HG03439 (cell line): ENCODE data around the gene ZDHHC8.

ENCODE experiments used
- ATAC-seq: cut with Tn5 transposase; IDR thresholded peaks from one replicate; pipeline ENCODE4 v1.9.1; 2021; ENCODE audit warnings: mild to moderate bottlenecking, moderate library complexity; ENCODE audit not compliant: unreplicated experiment

ZDHHC8 gene

DNA sequence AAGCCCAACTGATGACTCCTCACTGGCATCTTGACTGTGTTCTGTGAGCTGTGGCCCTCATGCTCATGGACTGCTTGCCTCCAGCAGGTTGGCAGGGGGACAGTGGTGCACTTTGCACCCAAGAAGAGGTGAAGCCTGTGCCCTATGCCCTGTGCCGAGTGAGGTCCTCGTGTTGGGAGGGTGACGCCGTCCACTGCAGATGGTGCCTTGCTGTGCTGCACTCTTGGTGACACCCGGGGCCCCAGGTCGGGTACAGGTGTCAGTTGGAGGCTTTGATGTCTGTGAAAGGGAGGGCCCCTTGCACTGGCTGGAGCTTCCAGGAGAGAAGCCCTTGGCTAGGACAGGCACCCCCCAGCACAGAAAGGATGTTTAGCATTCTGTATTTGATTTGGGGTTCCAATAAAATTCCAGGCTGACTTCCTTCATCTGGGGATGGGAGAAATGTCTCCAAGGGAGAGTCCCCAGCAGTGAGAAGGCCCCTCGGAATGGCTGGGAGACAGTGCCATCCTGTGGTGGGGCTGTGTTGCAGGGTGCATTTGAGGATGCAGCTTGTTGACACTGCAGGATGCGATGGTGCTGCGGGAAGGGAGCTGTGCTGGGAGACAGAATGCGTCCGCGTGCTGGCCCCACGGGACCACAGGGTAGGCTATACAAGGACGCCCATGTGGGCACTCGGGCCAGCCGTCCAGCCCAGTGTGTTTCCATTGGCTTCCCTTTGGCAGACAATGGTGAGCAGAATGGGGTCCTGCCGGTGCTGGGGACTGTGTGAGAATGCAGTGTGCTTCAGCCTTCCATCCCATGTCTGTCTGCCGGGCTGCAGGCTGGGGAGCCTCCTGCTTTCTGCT, 2.5 kb upstream of the ZDHHC8 start:
- ATAC-seq, result no peak

DNA sequence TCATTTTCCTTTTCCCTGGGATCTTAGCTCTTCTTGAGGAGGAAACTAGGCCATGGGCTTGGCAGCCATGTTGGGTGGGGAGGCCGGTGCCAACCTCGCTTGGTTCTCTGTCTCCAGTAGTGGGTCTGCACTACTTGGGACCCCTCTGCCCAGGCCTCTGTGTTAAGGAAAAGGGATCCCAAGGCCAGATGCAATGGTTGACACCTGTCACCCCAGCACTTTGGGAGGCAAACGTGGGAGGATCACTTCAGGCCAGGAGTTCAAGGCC, 1.9 kb upstream of the ZDHHC8 start:
- ATAC-seq, result no peak

DNA sequence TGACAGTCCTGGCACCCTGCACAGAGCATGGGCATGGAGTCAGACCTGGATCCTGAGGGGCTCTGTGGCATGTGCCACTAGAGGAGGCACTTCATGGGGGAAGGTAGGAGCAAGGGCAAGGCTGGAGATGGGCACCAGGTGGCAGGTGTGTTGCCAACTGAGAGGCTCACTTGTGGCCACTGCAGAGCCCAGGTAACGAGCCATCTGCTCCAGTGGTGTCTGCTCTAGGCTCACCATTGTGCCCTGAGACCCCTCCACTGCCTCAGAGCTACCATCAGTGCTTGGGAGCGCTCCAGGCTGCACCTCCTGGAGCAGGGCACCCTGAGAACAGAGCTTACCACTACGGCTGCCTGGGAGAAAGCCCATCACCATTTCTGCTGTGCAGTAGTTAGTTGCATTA, 1.3 kb upstream of the ZDHHC8 start:
- ATAC-seq, result no peak

DNA sequence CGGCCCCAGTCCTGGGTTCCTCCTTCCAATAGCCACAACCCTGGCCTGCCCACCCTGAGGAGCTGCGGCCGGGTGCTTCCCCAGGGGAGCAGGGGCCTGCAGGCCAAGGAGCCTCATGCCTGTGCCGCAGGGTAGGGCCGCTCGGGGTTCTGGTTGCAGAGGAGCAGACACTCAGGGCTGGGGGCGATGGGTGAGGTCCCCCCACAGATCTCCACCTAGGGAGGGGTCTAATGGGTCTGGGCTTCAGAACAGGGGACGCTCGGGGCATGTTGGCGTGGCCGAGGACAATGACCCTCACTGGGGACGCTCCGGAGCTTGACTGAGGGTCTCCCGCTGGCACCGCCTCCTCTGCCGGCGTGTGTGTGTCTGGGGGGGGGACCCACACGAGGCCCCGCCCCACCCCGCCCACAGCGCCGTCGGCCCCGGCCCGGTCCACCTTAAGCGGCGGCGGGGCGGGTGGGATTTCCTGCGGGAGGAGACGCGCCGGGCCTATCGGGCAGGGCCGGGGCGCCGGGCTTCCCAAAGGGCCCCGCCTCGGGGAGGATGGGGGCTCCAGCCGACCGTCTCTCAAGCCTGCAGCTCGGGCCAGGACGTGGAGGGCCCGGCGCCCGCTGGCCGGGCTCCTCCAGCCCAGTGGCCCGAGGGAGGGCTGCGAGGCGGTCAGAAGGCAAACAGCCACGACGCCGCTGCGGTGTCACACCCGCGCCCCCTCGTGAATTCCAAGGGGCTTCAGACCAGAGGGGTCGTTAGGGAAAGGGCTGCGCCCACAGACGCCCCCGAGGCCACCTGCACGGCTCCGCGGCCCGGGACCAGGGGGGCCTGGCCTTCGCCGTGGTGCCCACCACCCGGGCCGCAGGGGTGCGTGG, 640 bp upstream of the ZDHHC8 start:
- no peak for ATAC-seq

DNA sequence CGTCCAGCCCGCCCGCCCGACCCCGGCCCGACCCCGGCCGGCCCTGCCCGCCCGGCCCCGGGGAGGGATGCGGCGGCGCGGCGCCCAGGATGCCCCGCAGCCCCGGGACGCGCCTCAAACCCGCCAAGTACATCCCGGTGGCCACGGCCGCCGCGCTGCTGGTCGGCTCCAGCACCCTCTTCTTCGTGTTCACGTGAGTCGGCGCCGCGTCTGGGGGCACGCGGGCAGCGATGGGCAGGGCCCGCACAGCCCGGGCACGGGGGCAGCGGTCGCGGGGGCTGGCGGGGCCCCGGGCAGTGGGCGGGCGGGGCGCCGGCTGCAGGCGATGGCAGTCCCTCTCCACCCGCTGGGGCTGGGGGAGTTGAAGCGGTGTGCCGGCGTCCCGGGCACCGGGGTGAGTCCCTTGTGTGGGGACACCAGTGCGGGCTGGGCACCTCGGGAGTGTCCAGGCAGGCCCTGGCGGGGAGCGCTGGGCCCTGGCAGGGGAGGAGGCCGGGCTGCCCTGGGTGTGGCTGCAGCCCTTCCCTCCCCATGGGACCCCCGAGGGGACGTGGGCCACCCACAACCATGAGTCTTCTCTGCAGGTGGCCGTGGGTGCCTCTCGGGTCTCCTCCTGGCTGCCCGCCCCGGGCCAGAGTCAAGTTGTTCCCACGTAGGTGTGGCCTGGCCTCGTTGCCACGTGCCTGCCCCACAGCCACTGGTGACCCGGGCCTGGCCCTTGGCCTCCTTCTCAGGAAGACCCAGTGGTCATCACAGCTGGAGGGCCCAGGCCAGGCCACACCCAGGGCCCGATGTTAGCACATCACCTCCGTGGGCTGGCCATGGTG, 468 bp downstream of the ZDHHC8 start:
- ATAC-seq, result no peak

DNA sequence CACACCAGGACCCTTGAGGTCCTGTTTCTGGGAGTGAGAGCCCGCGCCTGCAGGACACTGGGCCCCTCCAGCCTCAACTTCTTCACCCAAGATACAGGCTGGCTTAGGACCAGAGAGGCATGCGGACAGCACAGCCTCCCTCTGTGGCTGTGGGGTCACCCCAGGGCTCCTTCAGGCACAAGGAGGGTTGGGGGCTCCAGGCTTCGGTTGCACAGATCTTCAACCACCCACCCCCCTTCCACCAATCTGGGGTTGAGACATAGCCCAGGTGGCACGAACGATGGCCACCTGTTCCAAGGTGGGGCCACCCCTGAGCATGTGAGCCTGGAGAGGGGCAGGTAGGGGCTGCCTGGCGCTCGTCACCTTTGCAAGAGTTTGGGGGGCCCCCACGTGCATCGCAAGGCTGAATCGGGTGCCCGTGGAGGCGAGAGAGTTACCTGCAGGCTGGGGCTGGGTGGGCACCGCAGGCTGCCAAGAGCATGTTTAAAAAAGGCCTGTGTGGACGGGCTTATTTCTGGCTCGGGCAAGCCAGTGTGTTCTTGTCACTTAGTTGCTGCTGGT, 1.2 kb downstream of the ZDHHC8 start:
- no peak for ATAC-seq

DNA sequence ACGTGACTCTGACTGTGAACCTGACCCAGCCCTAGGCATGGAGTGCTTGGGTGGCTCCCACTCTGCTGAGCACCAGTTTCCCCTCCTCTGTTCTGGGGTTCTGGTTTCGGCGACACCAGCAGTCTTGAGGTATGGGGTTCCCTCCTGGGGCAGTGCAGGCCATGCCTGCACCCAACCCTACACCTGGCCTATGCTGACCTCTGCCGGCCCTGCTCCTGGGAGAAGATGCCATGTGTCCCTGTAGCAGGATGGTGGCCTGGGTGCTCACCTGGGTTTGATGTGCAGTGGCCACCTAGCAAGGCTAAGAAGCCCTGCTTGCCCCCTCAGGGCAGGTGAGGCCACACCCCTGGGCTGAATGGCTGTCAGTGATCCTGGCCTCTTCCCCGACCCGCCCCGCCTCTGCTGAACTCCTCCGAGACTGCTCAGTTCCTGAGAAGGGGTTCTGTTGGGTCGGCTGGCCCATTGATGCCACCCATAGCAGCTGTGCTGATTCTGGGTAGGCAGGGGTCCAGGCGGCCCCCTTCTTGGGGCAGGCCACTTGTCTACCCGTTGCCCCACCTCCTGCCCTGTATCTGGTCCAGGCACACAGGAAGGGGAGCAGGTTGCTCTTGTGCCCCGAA, 2.4 kb downstream of the ZDHHC8 start:
- ATAC-seq, result no peak

DNA sequence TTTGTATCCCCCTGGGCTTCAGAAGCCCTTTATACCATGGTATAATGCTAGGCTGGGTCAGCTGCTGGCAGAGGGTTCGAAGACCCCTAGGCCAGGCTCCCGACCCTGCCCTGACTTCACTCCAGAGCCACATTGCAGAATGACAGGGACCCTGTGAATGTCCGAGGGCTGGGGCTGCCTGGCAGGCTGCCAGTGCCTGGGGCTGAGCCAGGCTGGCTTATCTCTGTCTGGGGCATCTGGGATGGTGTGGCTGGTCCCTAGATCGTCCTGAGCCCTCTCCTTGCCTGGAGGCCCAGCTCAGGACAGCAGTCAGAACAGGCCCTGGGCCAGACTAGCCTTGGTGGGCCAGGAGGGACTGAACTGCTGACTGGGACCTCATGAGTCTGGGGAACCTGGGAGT, 3.7 kb downstream of the ZDHHC8 start:
- no peak for ATAC-seq

DNA sequence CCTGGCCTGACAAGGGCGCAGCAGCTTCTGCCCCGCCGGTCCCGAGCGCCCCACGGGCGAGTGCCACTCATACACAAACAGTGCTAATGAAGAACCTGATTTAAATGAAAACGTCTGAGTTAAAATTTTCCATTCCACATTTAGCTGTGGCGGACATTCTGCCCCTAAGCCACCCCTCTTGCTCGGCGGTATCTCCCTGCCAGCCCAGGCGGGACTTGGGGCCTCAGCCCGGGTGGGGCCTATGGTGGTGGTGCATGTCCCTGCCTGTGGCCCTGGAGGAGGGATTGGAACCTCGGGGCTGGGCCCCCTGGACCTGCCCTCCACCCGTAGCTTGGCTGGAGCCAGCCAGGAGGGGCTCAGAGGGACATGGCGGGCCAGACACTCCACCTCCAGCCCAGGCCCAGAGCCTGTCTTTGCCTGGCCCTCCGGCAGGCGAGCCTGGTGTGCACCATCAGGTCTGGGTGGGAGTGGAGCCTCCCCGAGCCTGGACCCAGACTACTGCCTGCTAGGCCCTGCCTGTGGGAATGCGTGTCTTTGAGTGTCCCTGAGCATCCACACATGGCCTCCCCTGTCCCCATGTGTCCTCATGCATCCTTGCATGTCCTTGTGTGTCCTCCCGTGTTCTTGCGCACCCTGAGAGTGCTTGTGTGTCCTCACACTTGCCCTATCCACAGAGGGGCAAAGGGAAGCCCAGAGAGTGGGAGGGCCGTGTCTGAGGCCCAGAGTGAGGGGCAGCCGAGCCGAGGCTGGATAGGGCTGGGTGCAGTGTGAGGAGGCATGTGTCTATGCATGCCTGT, 4.4 kb downstream of the ZDHHC8 start:
- no peak for ATAC-seq

DNA sequence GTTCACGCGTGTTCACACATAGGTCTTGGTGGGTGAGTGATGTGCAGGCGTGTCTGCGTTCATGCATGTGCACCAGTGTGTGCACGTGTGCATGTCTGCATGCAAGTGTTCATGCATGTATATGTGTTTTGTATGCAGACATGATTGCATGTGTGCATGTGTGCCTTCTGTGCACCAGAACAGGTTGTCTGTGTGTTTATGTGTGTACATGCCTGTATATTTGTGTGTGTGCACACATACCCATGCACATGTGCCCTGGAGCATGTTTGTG, 4.9 kb downstream of the ZDHHC8 start:
- ATAC-seq, result no peak

DNA sequence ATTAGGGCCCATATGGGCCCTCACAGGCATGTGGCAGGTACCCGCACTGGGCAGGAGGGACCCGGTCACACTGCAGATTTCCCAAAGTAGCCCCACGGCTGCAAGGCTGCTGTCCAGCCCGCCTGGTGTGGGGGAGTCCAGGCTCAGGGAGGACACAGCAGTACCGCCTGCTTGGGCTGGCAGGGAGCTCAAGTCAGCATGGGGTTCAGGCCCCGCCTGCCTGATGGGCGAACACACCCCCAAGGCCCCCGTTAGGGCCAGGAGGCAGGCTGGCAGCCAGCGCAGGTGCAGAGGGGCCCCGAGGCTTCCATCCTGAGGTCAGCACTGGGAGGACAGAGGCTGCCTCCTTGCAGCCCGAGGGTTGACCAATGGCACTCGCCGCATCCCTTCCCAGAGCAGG, 5.5 kb downstream of the ZDHHC8 start:
- ATAC-seq, result no peak

DNA sequence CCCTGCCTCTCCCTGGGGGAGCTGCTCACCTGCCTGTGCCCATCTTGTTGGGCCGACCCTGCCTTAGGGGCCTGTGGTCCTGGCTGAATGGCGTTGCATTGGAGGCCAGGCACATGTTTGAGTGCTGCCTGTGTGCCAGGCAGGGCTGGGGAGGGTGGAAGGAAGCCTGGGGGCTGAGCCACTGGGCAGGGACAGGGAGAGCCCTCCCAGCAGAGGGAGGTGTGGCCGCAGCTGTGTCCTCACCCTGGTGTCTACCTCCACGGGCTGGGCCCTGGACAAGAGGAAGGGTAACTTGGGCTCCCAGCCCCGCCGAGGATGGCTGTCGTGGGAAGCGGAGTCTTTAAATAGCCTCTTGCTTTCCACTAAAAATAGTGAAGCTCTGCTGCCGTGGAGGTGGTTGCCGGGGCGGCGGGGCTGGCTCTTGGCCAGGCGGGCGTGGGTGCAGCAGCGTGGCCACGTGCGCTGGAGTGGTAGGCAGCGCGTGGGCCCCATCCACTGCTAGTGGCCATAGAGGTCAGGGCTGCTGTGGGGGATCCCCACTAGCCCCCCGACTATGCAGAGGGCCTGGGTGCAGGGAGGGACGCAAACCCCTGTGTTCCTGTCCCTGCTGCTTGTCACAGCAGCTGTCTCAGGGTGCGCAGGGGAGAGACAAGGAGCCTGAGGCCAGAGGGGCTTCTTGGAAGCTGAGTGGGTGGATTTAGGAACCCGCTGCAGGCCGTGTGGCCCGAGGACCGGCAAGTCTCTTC, 6.2 kb downstream of the ZDHHC8 start:
- no peak for ATAC-seq

DNA sequence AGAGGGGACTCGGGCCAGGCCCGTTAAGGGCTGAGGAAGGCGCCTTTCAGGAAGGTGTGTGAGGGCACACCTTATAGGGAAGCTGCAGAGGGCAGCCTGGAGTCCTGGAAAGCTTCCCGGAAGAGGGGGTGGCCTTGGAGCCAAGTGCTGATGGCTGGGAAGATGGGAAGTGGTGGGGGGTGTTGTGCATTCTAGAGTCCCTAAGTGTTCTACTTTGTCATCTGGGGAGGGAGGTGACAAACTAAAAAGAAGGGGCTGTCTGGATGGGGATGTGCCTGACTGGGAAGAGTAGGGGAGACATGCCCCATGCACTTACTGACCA, 6.8 kb downstream of the ZDHHC8 start:
- ATAC-seq, result no peak

DNA sequence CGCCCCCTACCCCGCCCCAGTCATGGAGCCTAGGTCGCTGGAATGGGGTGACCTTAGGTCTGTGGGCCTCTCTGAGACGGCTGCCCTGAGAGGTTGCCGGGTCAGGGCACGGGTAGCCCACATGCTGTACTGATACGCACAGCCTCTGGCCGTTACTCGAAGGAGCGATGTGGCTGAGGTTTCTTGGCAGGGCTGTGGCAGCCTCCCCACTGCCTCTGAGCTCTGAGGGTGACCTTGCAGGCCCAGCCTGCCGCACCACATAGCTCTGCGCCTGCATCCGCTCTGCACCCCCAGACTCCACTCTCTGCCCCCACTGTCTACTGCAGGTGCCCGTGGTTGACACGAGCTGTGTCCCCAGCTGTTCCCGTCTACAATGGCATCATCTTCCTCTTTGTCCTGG, 7.3 kb downstream of the ZDHHC8 start:
- no peak for ATAC-seq

DNA sequence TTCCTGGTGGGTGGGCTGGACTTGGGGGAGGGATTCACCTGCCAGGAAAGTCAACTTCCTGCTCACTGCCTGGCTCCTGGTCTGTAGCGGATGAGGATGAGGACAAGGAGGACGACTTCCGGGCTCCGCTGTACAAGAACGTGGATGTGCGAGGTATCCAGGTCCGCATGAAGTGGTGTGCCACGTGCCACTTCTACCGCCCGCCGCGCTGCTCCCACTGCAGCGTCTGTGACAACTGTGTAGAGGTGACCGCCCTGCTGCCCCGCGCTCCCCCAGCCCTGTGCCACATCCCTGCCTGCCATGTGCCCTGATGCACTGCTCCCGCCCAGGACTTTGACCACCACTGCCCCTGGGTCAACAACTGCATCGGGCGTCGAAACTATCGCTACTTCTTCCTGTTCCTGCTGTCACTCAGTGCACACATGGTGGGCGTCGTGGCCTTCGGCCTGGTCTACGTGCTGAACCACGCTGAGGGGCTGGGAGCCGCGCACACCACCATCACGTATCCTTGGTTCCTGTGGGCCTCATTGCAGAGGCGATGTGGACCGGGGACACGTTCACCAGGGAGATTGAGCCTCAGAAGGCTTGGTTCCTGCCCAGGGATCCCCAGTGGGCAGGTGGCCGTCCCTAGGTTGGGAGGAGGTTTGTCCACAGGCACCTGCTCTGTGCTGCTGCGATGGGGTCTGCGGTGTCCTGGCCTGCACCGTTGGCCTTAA, 7.9 kb downstream of the ZDHHC8 start:
- ATAC-seq, result no peak

DNA sequence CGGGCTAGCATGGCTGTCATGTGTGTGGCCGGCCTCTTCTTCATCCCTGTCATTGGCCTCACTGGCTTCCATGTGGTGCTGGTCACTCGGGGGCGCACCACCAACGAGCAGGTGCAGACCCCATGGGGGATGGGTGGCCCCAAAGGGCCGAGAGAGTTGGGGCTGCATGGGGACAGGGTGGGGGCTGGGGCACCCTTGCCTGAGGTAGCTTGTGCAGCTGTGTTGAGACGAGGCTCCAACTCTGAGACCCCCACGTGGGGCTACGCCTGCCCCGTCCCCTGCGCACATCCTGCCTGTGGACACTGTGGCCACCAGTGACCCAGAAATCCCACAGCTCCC, 8.5 kb downstream of the ZDHHC8 start:
- no peak for ATAC-seq

DNA sequence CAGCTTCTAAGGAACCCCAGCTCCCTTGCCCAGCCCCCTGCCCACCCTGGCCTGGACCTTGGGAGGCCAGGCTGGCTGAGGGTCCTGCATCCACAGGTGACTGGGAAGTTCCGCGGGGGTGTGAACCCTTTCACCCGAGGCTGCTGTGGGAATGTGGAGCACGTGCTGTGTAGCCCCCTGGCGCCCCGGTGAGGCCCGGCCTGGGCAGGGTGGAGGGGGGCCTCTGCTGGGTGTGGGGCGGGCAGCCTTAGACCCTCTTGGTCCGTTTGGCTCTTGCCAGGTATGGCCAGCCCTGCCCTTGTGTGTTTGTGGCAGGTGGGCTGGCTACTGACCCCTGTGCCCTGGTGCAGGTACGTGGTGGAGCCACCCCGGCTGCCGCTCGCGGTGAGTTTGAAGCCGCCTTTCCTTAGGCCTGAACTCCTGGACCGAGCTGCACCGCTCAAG, 8.9 kb downstream of the ZDHHC8 start:
- no peak for ATAC-seq

DNA sequence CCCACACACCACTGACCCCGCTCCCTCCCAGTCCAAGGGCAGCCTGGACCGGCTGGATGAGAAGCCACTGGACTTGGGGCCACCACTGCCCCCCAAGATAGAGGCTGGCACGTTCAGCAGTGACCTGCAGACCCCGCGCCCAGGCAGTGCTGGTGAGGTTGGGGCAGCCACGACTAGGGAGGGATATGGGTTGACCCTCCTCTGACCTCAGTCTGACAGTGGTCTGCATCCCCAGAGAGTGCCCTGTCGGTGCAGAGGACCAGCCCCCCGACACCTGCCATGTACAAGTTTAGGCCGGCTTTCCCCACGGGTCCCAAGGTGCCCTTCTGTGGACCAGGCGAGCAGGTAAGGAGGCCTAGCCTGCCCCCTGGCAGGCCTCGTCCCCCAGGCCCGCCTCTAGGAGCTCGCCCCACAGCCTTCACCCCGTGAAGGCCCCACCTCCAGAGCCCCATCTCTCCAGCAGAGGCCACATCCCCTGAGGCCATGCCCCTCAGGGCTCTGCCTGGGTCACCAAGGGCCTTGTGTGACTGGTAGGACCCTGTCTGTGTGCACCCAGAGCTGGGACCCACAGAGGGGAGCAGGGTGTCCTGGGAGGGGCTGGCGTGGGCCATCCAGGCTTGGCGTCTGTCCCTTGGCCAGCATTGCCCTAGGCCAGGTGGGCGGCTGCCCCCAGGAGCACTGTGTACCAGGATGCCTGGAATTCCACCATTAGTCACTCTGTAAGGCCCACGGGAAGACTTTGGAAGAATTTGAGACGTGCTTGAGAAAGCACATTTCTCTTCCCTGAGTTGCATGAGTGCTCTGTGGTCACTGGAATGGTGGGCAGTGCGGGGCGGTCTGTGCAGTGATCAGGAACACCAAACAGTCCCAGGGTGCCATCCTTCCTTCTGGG, 9.8 kb downstream of the ZDHHC8 start:
- ATAC-seq, result no peak
